Measurements from ENCODE around the gene TRIM6. TPM values are rescaled to one million over a fixed set of nuclear protein-coding genes. Genes with fewer than 3 reads are reported as not detected.
A peak's percentile ranks its signal among the peaks of the same experiment; 100 is the strongest.

The TRIM6 gene, protein sequence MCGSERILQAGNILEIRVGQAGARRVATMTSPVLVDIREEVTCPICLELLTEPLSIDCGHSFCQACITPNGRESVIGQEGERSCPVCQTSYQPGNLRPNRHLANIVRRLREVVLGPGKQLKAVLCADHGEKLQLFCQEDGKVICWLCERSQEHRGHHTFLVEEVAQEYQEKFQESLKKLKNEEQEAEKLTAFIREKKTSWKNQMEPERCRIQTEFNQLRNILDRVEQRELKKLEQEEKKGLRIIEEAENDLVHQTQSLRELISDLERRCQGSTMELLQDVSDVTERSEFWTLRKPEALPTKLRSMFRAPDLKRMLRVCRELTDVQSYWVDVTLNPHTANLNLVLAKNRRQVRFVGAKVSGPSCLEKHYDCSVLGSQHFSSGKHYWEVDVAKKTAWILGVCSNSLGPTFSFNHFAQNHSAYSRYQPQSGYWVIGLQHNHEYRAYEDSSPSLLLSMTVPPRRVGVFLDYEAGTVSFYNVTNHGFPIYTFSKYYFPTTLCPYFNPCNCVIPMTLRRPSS
- total RNA-seq (1.7 TPM), polyA plus RNA-seq (2.9 TPM)
- long read RNA-seq, donor 1 = 0 reads
- long read RNA-seq, donor 2 = 0 reads
- long read RNA-seq, donor 3 = 0 reads
- long read RNA-seq, donor 4 = 0 reads
- long read RNA-seq, donor 5, partial matches to known transcripts = 0 of 1 reads
- long read RNA-seq, donor 5, other reads (novel, unspliced or antisense) = 0 of 1 reads
- long read RNA-seq, donor 6, partial matches to known transcripts = 0 of 1 reads
- long read RNA-seq, donor 6, other reads (novel, unspliced or antisense) = 0 of 1 reads
- long read RNA-seq, donor 7, partial matches to known transcripts = 0 of 1 reads
- long read RNA-seq, donor 7, other reads (novel, unspliced or antisense) = 0 of 1 reads
- long read RNA-seq, donor 8, partial matches to known transcripts = 0 of 1 reads
- long read RNA-seq, donor 8, other reads (novel, unspliced or antisense) = 0 of 1 reads
- long read RNA-seq, donor 9 = 0 reads
- long read RNA-seq, donor 10, partial matches to known transcripts = 0 of 1 reads
- long read RNA-seq, donor 10, other reads (novel, unspliced or antisense) = 0 of 1 reads

DNA sequence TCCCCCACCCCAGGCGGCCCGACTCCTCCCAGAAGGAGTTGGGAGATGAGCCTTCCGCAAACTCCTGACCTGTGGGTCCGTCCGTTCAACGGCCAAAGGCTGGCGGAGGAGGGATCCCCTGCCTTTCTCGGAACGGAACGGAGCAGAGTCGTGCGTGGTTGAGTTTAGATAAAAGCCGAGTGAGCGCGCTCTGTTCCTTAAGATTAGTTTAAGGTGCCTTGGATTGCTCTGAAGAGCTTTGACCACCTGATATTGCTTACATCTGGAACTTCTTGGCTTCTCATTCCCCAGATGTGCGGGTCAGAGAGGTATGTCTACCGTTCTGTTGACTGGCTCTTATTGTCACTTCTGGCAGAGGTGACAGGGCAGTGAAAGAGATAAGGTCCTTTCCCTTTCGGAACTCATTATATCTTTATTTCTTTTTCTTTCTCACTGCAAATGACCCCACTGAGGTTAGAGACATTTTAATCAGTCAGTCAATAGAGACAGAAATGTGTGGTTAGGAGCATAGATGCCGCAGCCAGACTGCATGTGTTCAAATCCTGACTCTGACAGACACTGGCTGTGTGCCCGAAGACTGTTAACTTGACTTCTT, at the start of gene TRIM6:
TSS of gene TRIM6 (plus strand) at position 31 of the 595 bp plus-strand sequence. CDS start at position 292, 261 bp downstream.
- 12% methylated on average over 20 of the region's 20 CpGs for WGBS
- Histone ChIP-seq H3K4me1 (ENCODE audit: control insufficient read depth in 2 of 2, insufficient read depth in 2 of 2, low read length in 2 of 2) (peaks cover 0 to 7% of the 10 kb centered on the region in 2 donors), H3K36me3 (ENCODE audit: control insufficient read depth in 2 of 2, insufficient read depth in 2 of 2, low read length in 1 of 2) (no peaks in the 10 kb centered on the region), H3K9me3 (ENCODE audit: control insufficient read depth in 2 of 2, insufficient read depth in 1 of 2, low read length in 1 of 2) (no peaks in the 10 kb centered on the region), H3K4me3 (ENCODE audit: low read length in 2 of 2) (peak within 1 kb of the TSS; percentile 26 to 37), H3K27me3 (ENCODE audit: control insufficient read depth in 2 of 2, insufficient read depth in 1 of 2, low read length in 1 of 2) (no peaks in the 10 kb centered on the region), H3K27ac (ENCODE audit: low read depth in 1 of 2, low read length in 1 of 2) (no peak within 1 kb of the TSS)
- DNase-seq (ENCODE audit: low read depth in 6 of 9, low spot score in 9 of 9) = peak in 5 of 9 donors; percentile 3 to 42 (median 12)

DNA sequence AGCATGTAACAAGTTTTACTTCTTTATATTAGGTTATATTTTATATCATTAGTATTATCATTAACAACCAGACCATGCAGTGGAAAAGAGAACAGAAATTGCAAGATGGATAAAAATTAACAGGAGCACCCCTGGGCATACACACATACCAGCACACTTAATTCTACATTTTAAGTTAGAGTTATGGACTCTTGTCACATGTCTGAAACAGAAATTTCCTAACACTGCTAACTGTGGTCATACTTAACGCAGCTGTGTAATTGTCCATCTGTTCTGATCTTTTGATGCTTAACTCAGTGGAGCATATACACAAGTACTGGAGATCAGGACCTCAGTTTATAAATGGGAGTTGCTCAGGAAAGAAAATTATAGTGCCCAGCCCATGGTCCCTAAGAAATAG, 48.5 kb upstream of the TRIM6 start:
- H3K27me3 ChIP-seq (ENCODE audit: control insufficient read depth in 2 of 2, insufficient read depth in 1 of 2, low read length in 1 of 2) = no peaks in the 10 kb centered on the region
- no peak overlapping the region for H3K4me3 ChIP-seq (ENCODE audit: low read length in 2 of 2)
- DNase-seq (ENCODE audit: low read depth in 6 of 9, low spot score in 9 of 9) = no peak
- no peaks in the 10 kb centered on the region for H3K9me3 ChIP-seq (ENCODE audit: control insufficient read depth in 2 of 2, insufficient read depth in 1 of 2, low read length in 1 of 2)
- H3K27ac ChIP-seq (ENCODE audit: low read depth in 1 of 2, low read length in 1 of 2) = no peak overlapping the region
- H3K4me1 ChIP-seq (ENCODE audit: control insufficient read depth in 2 of 2, insufficient read depth in 2 of 2, low read length in 2 of 2) = no peaks in the 10 kb centered on the region
- 93% methylated on average over 1 of the region's 1 CpG for WGBS
- no peaks in the 10 kb centered on the region for H3K36me3 ChIP-seq (ENCODE audit: control insufficient read depth in 2 of 2, insufficient read depth in 2 of 2, low read length in 1 of 2)

DNA sequence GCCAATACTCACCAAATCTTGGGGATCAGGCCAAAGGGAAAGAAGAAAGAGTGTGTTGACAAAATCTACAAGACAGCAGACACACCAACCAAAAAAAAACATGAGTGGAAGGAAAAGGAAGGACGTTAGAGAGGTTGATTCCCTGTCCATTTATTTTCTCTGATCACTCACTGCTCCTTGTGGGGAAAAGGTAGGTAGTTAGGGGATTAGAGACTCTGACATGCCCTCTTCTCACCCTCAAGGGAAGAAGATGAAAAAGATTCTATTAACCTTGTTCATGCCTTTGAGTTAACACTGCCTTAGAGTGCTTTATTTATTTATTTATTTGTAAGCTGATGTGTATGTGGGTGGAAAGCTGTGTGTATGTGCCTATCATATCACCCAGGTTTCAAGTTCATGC, 48.0 kb upstream of the TRIM6 start, which contains the start of gene OR52H1:
TSS of gene OR52H1 (minus strand) at position 101 of the 400 bp plus-strand sequence. CDS start 3,035 bp downstream, outside the sequence.
- H3K27ac ChIP-seq (ENCODE audit: low read depth in 1 of 2, low read length in 1 of 2) = no peak within 1 kb of the TSS
- H3K9me3 ChIP-seq (ENCODE audit: control insufficient read depth in 2 of 2, insufficient read depth in 1 of 2, low read length in 1 of 2) = no peaks in the 10 kb centered on the region
- DNase-seq (ENCODE audit: low read depth in 6 of 9, low spot score in 9 of 9) = no peak
- H3K27me3 ChIP-seq (ENCODE audit: control insufficient read depth in 2 of 2, insufficient read depth in 1 of 2, low read length in 1 of 2) = no peaks in the 10 kb centered on the region
- no peaks in the 10 kb centered on the region for H3K4me1 ChIP-seq (ENCODE audit: control insufficient read depth in 2 of 2, insufficient read depth in 2 of 2, low read length in 2 of 2)
- WGBS = 91% methylated on average over 1 of the region's 1 CpG
- no peak within 1 kb of the TSS for H3K4me3 ChIP-seq (ENCODE audit: low read length in 2 of 2)
- H3K36me3 ChIP-seq (ENCODE audit: control insufficient read depth in 2 of 2, insufficient read depth in 2 of 2, low read length in 1 of 2) = no peaks in the 10 kb centered on the region

DNA sequence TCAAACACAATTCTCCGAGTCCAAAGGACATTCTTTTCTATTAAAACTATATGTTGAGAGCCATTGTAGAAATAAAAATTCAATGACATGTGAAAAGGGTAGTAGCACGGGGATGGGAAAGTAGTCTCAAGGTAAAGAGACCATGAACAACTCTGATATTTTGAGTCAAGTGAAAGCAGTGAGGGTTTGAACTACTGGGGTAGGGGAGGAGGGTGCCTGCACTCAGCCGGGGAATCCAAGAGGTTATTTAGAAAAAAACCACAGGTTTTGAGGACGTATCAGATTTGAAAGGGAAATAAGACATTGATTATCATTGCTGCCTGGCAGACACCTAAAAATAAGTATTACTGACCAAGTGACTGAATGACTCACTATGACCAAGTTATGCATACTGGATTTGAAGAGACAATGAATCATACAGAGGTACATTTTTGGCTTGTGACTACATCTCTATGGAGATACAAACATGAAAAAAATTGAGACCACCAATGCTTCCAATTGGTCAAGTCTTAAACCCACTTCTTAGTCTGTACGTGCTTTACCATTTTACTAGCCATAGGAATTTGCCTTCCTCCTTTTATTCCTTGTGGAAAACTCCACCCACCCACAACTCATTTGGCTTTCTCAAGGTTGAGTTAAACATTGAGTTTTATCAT, 45.9 kb upstream of the TRIM6 start:
- H3K9me3 ChIP-seq (ENCODE audit: control insufficient read depth in 2 of 2, insufficient read depth in 1 of 2, low read length in 1 of 2) = no peaks in the 10 kb centered on the region
- WGBS = 73% methylated on average over 5 of the region's 5 CpGs
- H3K27ac ChIP-seq (ENCODE audit: low read depth in 1 of 2, low read length in 1 of 2) = no peak overlapping the region
- no peak overlapping the region for H3K4me3 ChIP-seq (ENCODE audit: low read length in 2 of 2)
- no peaks in the 10 kb centered on the region for H3K27me3 ChIP-seq (ENCODE audit: control insufficient read depth in 2 of 2, insufficient read depth in 1 of 2, low read length in 1 of 2)
- H3K36me3 ChIP-seq (ENCODE audit: control insufficient read depth in 2 of 2, insufficient read depth in 2 of 2, low read length in 1 of 2) = no peaks in the 10 kb centered on the region
- DNase-seq (ENCODE audit: low read depth in 6 of 9, low spot score in 9 of 9) = no peak
- H3K4me1 ChIP-seq (ENCODE audit: control insufficient read depth in 2 of 2, insufficient read depth in 2 of 2, low read length in 2 of 2) = no peaks in the 10 kb centered on the region

DNA sequence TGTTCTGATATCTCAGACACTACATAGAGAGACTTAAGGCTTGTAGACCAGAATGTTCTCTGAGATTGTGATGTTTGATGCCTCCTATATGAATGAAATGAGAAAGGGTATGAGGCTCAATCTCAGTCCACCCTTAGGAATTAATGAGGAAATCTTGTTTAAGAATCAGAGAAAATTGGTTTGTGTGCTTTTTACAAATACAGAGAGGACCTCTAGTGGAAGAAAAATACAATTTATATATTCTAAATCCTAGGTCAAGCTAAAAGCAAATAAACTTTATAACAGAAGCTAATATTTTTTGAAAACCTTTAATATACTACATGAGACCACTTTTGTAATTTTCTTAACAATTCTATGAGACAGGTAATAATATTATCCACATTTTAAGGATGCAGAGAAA, 43.1 kb upstream of the TRIM6 start:
- no peaks in the 10 kb centered on the region for H3K36me3 ChIP-seq (ENCODE audit: control insufficient read depth in 2 of 2, insufficient read depth in 2 of 2, low read length in 1 of 2)
- no peaks in the 10 kb centered on the region for H3K9me3 ChIP-seq (ENCODE audit: control insufficient read depth in 2 of 2, insufficient read depth in 1 of 2, low read length in 1 of 2)
- no peak overlapping the region for H3K27ac ChIP-seq (ENCODE audit: low read depth in 1 of 2, low read length in 1 of 2)
- no peaks in the 10 kb centered on the region for H3K4me1 ChIP-seq (ENCODE audit: control insufficient read depth in 2 of 2, insufficient read depth in 2 of 2, low read length in 2 of 2)
- no peak for DNase-seq (ENCODE audit: low read depth in 6 of 9, low spot score in 9 of 9)
- no peak overlapping the region for H3K4me3 ChIP-seq (ENCODE audit: low read length in 2 of 2)
- H3K27me3 ChIP-seq (ENCODE audit: control insufficient read depth in 2 of 2, insufficient read depth in 1 of 2, low read length in 1 of 2) = no peaks in the 10 kb centered on the region

DNA sequence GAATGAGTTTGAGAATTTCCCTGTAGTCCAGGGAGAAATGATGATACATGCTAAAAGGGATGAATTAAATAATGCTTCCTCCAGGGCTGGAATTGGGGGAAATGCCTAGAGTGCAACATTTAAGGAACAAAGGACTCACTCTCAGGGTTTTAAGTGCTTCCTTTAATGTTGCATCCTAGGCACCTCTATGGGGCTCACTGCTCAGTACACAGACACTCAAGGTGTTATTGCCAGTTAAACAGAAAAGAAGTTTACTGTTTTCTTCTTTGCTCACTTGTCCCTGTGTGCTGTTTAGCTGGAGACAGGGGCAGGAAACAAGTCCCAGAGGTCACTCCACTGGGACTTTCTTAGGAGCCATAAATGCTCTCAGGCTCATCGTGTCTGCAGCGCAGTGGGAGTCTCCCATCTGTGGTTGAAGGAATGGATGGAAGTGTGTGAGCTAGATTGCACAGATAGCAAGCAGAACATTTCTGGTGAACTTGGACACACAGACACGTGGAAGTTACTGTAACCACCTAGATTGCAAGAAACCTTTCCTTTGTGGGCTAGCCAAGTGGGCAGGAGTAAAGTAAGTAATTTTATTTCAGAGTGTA, 39.7 kb upstream of the TRIM6 start:
- H3K27ac ChIP-seq (ENCODE audit: low read depth in 1 of 2, low read length in 1 of 2) = no peak overlapping the region
- no peak for DNase-seq (ENCODE audit: low read depth in 6 of 9, low spot score in 9 of 9)
- H3K36me3 ChIP-seq (ENCODE audit: control insufficient read depth in 2 of 2, insufficient read depth in 2 of 2, low read length in 1 of 2) = no peaks in the 10 kb centered on the region
- WGBS = 82% methylated on average over 3 of the region's 3 CpGs
- H3K4me1 ChIP-seq (ENCODE audit: control insufficient read depth in 2 of 2, insufficient read depth in 2 of 2, low read length in 2 of 2) = no peaks in the 10 kb centered on the region
- no peaks in the 10 kb centered on the region for H3K9me3 ChIP-seq (ENCODE audit: control insufficient read depth in 2 of 2, insufficient read depth in 1 of 2, low read length in 1 of 2)
- no peak overlapping the region for H3K4me3 ChIP-seq (ENCODE audit: low read length in 2 of 2)
- H3K27me3 ChIP-seq (ENCODE audit: control insufficient read depth in 2 of 2, insufficient read depth in 1 of 2, low read length in 1 of 2) = no peaks in the 10 kb centered on the region

DNA sequence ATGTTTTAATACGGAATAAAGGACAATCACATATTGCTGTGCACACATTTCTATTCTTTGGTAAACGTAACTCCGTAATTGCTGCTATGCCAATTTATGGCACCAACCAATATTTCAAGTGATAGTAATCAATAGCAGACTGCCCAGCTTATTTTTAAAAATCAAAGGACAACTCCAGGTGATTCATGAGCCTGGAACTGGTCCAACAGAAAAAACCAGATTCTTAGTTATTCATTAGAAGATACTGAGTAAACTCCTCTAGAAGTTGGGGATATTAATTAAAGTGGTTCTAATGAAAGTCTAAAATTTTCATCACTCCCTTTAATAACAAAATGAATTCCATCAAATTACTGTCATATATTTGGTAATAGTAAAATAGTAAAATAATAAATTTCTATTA, 38.7 kb upstream of the TRIM6 start:
- Histone ChIP-seq H3K27ac (ENCODE audit: low read depth in 1 of 2, low read length in 1 of 2) (no peak overlapping the region), H3K27me3 (ENCODE audit: control insufficient read depth in 2 of 2, insufficient read depth in 1 of 2, low read length in 1 of 2) (no peaks in the 10 kb centered on the region), H3K36me3 (ENCODE audit: control insufficient read depth in 2 of 2, insufficient read depth in 2 of 2, low read length in 1 of 2) (no peaks in the 10 kb centered on the region), H3K4me1 (ENCODE audit: control insufficient read depth in 2 of 2, insufficient read depth in 2 of 2, low read length in 2 of 2) (no peaks in the 10 kb centered on the region), H3K4me3 (ENCODE audit: low read length in 2 of 2) (no peak overlapping the region), H3K9me3 (ENCODE audit: control insufficient read depth in 2 of 2, insufficient read depth in 1 of 2, low read length in 1 of 2) (no peaks in the 10 kb centered on the region)
- 32% methylated on average over 3 of the region's 3 CpGs for WGBS
- no peak for DNase-seq (ENCODE audit: low read depth in 6 of 9, low spot score in 9 of 9)

DNA sequence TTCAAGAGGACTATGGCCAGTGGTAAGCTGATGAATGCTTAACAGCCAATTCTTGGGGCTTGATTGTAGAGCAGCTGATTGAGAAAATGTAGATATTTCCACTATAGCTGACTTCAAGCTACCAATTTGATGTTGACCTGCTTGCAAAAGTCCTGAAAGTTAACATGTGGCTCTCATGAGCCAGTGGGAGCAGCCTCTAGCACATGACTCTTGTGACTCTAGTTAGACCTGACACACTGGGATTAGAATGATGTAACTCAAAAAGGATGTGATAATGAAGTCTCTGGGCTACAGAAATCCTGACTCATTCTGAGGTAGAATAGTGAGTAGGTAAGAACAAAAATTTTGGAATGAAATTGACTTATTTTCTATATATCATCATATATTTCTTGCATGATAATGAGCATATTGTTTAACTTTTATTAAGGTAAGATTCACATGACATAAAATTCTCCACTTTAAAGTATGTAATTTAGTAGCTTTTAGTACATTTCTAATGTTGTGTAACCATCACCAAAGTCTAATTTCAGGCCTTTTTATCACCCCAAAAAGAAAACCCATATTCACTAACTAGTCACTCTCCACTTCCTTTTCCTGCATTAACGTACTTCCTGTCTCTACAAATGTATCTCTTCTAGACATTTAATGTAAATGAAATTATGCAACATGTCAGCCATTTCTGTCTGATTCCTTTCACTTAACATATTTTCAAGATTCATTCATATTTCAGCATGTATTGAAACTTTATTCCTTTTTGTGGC, 32.0 kb upstream of the TRIM6 start:
- Histone ChIP-seq H3K4me3 (ENCODE audit: low read length in 2 of 2) (no peak overlapping the region), H3K4me1 (ENCODE audit: control insufficient read depth in 2 of 2, insufficient read depth in 2 of 2, low read length in 2 of 2) (no peaks in the 10 kb centered on the region), H3K9me3 (ENCODE audit: control insufficient read depth in 2 of 2, insufficient read depth in 1 of 2, low read length in 1 of 2) (no peaks in the 10 kb centered on the region), H3K27ac (ENCODE audit: low read depth in 1 of 2, low read length in 1 of 2) (no peak overlapping the region), H3K27me3 (ENCODE audit: control insufficient read depth in 2 of 2, insufficient read depth in 1 of 2, low read length in 1 of 2) (no peaks in the 10 kb centered on the region), H3K36me3 (ENCODE audit: control insufficient read depth in 2 of 2, insufficient read depth in 2 of 2, low read length in 1 of 2) (no peaks in the 10 kb centered on the region)
- WGBS = 69% methylated on average over 1 of the region's 1 CpG
- DNase-seq (ENCODE audit: low read depth in 6 of 9, low spot score in 9 of 9) = no peak

Data from thymus (tissue), 14 donors.